ENCODE measurements around the gene HK3.
A peak's percentile ranks its signal among the peaks of the same experiment; 100 is the strongest.

The HK3 gene

GRCh38 chr5:176847726-176848290 is 51.3 kb downstream of the HK3 start:
- no peak for DNase-seq

- DNase-seq: no peak
Observed at GRCh38 chr5:176847148-176847547, 52.0 kb downstream of the HK3 start.

- no peak for DNase-seq
Observed at GRCh38 chr5:176846335-176847140, 52.6 kb downstream of the HK3 start.

GRCh38 chr5:176845392-176845713 is 53.8 kb downstream of the HK3 start:
- DNase-seq: no peak

GRCh38 chr5:176844706-176845391 is 54.3 kb downstream of the HK3 start:
- DNase-seq: peak; percentile 50

- no peak for DNase-seq
Observed at GRCh38 chr5:176844281-176844680, 54.9 kb downstream of the HK3 start.

- no peak for DNase-seq
Observed at GRCh38 chr5:176843673-176844072, 55.5 kb downstream of the HK3 start.

GRCh38 chr5:176837707-176838115 is 61.4 kb downstream of the HK3 start:
- no peak for DNase-seq

- DNase-seq: peak; percentile 25
Observed at GRCh38 chr5:176836811-176837706, 62.1 kb downstream of the HK3 start.

- no peak for DNase-seq
Observed at GRCh38 chr5:176835918-176836317, 63.2 kb downstream of the HK3 start.

GRCh38 chr5:176833286-176833685 is 65.9 kb downstream of the HK3 start:
- no peak for DNase-seq

GRCh38 chr5:176832162-176832561 is 67.0 kb downstream of the HK3 start:
- DNase-seq: no peak

GRCh38 chr5:176831425-176831824 is 67.7 kb downstream of the HK3 start:
- DNase-seq: no peak

- DNase-seq: no peak
Observed at GRCh38 chr5:176830995-176831423, 68.1 kb downstream of the HK3 start.
